T-helper 9 cell (primary cell): ENCODE results near the gene UBALD2.
A peak's percentile ranks its signal among the peaks of the same experiment; 100 is the strongest.
"Not testable (repeated sequence)": the region's sequence is repeated elsewhere in the genome, so short reads cannot be mapped to it uniquely, and the experiment has no call there.

ENCODE experiments used
- DNase-seq: peaks from one replicate; pipeline ENCODE4 v3.0.0-alpha.2; 2020

The UBALD2 gene

DNA sequence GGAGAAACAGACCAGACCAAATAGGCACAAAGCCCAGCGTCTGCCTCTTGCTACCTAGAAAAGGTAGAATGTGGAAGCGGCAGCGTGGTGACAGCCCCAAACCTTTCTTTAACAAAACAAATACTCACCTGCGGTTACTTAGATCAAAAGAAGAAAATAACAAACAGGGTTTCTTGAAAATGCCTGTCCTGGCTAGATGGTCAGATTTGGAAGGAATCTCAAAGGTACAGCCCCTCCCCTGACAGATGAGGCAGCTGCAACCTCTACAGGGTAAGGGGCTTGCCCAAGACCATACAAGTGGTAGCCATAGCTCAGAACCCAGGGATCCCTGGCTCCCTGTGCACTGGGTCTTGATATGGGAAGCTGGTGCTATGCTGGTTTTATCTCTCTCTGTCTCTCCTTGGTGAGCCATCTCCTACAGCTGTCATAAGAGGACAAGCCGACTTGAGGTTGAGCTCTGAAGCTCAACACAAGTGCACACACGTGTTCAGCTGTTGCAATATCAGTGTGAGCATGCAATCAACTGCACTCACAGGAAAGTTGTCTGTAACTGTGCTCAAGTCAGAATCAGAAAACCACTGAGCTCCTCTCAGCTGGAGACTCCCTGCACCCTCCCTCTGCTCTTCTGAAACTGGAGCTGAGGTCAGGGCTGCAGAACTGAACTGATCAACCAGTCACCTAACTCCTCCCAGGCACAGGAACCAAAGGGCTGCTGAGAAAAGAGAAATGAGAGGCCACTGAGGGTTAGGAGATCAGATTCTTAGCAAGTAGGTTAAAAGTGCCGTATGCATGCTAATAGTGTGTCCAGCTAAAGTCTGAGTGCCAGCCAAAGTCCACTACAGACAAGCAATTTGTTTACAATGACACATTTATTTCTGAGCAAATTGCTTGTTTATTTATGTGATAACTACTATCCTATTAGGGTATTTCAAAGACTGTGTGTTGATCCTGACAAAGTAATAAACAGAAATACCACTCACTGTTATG is 18.8 kb upstream of the UBALD2 start:
- DNase-seq = no peak

- DNase-seq = no peak
Measured at GRCh38 chr17:76247304-76247703, 17.8 kb upstream of the UBALD2 start.

DNA sequence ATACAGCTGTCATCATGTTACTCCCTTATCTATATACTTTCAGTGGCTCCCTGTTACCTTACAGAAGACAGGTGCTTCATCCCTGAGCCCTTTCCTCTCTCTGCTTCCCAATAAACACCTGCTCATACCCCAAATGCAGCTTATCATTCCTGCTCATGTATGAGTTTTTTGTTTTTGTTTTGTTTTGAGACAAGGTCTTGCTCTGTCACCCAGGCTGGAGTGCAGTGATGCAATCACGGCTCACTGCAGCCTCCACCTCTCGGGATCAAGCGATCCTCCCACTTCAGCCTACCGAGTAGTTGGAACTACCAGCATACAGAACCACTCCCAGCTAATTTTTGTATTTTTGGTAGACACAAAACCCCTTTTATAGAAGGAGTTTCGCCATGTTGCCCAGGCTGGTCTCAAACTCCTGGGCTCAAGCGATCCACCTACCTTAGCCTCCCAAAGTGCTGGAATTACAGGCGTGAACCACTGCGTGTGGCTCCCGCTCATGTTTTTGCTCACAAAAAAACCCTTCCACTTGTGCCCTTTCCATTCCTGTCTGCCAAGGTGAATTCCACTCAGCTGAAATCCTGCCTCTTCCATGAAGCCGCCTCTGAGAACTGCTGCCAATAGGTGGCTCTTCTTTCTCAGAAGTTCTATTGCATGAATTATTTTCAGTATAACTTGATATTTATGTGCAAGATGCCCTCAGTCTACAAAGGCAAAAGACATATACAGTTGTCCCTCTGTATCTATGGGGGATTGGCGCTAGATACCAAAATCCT is 16.9 kb upstream of the UBALD2 start:
- no peak for DNase-seq

DNA sequence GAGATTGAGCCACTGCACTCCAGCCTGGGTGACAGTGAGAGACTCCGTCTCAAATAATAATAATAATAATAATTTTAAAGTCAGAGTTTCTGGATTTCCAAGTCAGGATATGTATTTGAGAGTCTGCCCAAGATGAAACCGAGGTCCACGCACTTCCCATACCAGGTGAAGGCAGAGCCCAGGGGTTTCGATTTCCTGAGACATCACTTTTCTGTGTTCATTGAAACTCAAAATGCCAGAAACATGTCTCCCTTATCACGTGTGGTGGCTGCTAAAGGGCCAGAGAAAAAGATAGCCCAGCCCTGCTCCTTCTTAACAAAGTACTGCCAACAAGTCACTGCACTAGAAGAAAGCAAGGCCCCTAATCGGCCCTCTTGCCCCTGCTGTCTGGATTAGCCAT is 15.0 kb upstream of the UBALD2 start:
- DNase-seq = no peak

GRCh38 chr17:76251478-76252039 is 13.6 kb upstream of the UBALD2 start:
- DNase-seq = no peak

- DNase-seq = no peak
Measured at GRCh38 chr17:76252040-76252954, 12.9 kb upstream of the UBALD2 start.

- not testable (repeated sequence) for DNase-seq
Measured at GRCh38 chr17:76252967-76253766, 12.0 kb upstream of the UBALD2 start.

- DNase-seq = no peak
Measured at GRCh38 chr17:76253841-76254240, 11.3 kb upstream of the UBALD2 start.

DNA sequence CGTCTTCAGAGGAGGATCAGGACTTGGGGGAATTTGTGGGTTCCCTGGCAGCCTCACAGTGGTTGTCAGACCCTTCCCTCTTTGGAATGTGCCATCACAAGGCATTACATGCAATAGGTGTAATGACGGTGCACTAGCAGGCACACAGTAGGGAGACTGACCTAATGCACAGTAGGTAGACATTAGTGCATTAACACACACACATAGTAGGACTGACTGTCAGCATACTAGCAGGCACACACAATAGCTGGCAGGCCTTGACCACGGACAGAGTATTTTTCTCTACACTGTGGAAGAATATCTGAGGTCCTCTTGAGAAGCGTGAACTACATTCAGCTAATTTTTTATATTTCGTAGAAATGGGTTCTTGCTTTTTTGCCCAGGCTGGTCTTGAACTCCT is 10.9 kb upstream of the UBALD2 start:
- no peak for DNase-seq

DNA sequence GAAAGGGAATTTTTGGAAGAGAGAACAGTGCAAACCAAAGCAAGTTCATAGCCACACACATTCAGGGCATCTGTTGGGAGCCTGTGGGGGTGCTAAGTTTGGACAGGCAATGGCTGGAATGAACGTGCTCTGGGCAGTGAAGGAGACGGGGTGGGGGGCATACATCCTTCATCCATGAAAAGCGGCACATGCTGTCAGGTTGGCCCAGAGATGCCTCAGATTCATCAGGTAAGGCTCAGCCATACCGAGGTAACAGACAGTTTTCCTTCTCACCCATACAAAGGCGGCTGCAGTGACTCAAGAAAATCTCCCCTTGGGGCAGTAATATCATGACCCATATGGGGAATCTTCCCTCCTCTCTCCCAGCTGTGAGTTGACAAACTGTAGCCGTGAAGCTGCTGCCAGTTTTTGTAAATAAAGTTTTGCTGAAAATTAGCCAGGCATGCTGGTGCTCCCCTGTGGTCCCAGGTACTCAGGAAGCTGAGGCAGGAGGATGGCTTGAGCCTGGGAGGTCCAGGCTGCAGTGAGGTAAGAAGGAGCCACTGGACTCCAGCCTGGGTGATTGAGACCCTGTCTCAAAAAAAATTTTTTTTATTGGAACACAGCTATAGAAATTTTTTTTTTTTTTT is 9.2 kb upstream of the UBALD2 start:
- DNase-seq = no peak

DNA sequence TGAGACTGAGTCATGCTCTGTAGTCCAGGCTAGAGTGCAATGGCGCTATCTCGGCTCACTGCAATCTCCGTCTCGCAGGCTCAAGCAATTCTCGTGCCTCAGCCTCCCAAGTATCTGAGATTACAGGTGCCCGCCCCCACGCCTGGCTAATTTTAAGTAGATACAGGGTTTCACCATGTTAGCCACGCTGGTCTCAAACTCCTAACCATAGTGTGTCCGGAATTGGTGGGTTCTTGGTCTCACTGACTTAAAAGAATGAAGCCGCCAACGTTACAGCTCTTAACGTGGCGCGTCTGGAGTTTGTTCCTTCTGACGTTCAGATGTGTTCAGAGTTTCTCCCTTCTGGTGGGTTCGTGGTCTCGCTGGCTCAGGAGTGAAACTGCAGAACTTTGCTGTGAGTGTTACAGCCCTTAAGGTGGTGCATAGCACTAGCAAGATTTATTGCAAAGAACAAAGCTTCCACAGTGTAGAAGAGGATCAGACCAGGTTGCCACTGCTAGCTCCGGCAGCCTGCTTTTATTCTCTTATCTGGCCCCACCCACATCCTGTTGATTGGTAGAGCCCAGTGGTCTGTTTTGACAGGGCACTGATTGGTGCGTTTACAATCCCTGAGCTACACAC is 8.6 kb upstream of the UBALD2 start:
- DNase-seq = not testable (repeated sequence)

DNA sequence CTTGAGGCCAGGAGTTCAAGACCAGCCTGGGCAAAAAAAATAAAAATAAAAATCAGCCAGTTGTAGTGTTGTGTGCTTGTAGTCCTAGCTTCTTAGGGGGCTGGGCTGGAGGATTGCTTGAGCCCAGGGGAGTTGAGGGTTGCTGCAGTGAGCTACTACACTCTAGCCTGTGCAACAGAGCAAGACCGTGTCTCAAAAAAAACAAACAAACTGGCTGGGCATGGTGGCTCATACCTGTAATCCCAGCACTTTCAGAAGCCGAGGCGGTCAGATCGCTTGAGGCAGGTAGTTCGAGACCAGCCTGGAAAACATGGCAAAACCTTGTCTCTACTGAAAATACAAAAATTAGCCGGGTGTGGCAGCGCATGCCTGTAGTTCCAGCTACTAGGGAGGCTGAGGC is 4.9 kb upstream of the UBALD2 start:
- DNase-seq = no peak

- no peak for DNase-seq
Measured at GRCh38 chr17:76260669-76261068, 4.5 kb upstream of the UBALD2 start.

DNA sequence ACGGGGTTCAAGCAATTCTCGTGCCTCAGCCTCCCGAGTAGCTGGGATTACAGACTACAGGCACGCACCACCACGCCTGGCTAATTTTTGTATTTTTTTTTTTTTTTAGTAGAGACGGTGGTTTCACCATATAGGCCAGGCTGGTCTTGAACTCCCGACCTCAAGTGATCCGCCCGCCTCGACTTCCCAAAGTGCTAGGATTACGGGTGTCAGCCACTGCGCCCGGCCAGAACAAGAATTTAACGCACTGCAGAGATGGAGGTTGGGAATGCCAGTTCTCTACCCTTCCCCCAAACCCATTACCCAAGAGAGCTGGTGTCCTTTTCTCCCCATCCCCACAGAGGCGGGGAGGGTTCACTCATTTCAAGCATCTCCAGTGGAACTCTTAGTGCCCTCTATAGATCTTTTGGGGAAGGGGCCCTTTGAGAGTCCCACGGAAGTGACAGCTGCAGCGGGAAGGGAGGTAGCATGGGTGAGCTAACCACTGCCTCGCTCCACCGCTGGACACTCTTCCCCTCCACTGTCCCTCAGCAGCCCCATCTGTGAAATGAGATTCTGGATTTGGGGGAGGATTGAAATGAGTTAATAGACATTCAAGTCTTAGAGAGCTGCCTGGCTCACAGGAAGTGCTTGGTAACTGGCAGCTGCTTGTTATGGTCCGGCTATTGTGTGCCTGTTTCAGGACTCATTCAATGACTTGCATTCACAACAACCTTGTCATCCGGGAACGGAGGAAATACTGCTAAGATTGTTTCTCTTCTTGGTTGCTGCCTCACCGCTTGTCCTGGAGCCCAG is 3.5 kb upstream of the UBALD2 start:
- no peak for DNase-seq

DNA sequence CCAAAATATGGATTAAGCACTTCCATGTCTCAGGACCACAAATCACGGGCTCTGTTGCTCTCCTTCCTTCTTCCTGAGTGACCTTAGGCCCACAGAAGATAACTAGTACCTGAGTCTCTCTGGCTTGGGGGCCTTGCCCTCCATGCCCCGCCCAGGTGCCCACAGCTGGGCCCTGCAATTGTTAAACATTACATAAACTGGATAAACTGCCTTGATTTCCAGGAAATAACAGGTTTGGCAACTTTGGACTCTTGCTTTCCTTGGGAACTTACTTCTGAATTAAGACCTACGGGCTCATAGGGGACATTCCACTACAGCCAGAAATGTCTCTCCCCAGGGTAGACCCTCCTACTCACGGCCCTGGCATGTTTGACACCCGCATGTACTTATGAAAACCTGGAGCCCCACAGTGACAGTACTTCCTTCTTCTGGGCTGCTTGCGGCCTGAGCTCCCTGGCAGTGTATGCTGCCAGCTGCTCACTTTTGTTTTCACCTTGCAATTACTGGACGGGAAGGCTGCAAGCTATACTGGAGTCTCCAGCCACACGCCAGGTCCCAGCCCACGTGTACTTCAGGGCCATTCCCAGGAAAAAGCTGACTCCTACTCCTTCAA is 2.3 kb upstream of the UBALD2 start:
- no peak for DNase-seq

DNA sequence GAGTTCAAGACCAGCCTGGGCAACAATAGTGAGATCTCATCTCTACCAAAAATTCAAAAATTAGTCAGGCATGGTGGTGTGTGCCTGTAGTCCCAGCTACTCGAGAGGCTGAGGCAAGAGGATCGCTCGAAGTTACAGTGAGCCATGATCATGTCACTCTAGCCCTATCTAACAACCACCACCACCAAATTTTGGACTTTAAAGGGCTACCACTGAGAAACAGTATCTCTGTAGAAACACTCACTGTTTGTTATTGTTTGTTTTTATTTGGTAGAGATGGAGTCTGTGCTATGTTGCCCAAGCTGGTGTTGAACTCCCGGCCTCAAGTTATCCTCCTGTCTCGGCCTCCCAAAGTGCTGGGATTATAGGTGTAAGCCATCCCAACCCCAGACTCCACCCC is 1.3 kb upstream of the UBALD2 start:
- DNase-seq = no peak

GRCh38 chr17:76264425-76264754 is 758 bp upstream of the UBALD2 start:
- no peak for DNase-seq

GRCh38 chr17:76265624-76266243 is 586 bp downstream of the UBALD2 start:
- peak; percentile 48 for DNase-seq
